Measurements from ENCODE around the gene HNRNPDL. TPM values are rescaled to one million over a fixed set of nuclear protein-coding genes. Genes with fewer than 3 reads are reported as not detected.

Gene HNRNPDL
- total and polyA plus RNA-seq, 2 donors (not counting 1 experiment from before 2014, with no cell fraction given), result 296 to 370 TPM

DNA sequence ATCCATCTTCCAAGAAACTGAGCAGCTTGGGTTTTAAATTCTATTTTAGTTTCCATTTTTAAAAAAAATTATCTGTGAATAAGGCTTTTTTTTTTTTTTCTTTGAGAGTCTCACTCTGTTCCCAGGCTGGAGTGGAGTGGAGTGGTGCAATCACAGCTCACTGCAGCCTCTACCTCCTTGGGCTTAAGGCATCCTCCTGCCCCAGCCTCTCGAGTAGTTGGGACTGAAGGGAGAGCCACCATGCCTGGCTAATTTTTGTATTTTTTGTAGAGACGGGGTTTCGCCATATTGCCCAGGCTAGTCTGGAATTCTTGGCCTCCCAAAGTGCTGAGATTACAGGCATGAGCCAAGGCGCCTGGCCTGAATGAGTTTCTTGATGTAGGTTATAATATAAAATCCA lies 1.6 kb upstream of the HNRNPDL start:
- ATAC-seq (ENCODE audit: low read depth) (no peak), DNase-seq (no peak)
- ChIA-PET POLR2A (interaction anchor here (0.5 to 1.3 kb wide), 2 partner anchors 15 to 51 kb away, joined by 3 to 9 read pairs; no protein-coding TSS in a partner anchor), CTCF (interaction anchor here (0.8 to 1.3 kb wide), 2 partner anchors 66 to 147 kb away, joined by 3 to 4 read pairs; no protein-coding TSS in a partner anchor)
- H3K27me3 Mint-ChIP-seq, result no peaks in the 10 kb centered on the region
- no peak overlapping the region for H3K4me3 ChIP-seq (ENCODE audit: control extremely low read depth in 1 of 5, extremely low read depth in 1 of 5, insufficient read depth in 1 of 5, low read depth in 2 of 5, low read length in 4 of 5)
- peak overlapping the region; percentile 90 for H2AFZ ChIP-seq (ENCODE audit: insufficient read depth, low read depth, low read length, poor library complexity, severe bottlenecking)
- peaks cover 82% of the 10 kb centered on the region for H3K79me2 ChIP-seq (ENCODE audit: control insufficient read depth, insufficient read depth, low read length)
- peaks cover 20 to 27% of the 10 kb centered on the region in 2 donors for H3K4me1 ChIP-seq (ENCODE audit: control insufficient read depth in 2 of 2, insufficient read depth in 2 of 2, low read length in 2 of 2)
- H3K4me1 Mint-ChIP-seq, result peaks cover 47% of the 10 kb centered on the region
- H3K27me3 ChIP-seq (replicated peaks in 1 of 4; ENCODE audit: control extremely low read depth in 1 of 4, control insufficient read depth in 3 of 4, insufficient read depth in 4 of 4, low read length in 3 of 4), result no peaks in the 10 kb centered on the region
- H3K4me2 ChIP-seq (replicated peaks; ENCODE audit: low read depth, low read length, poor library complexity, severe bottlenecking), result peak overlapping the region; percentile 93
- no peak overlapping the region for H3K4me3 Mint-ChIP-seq
- peaks cover 7 to 24% of the 10 kb centered on the region in 2 experiments for H3K36me3 ChIP-seq (replicated peaks in 1 of 2; ENCODE audit: control extremely low read depth in 1 of 2, control insufficient read depth in 1 of 2, extremely low read depth in 1 of 2, insufficient read depth in 2 of 2, low read length in 1 of 2)
- H3K9ac ChIP-seq (ENCODE audit: low read length), result no peak overlapping the region
- H3K27ac ChIP-seq (ENCODE audit: low read length in 2 of 2), result no peak overlapping the region
- no peaks in the 10 kb centered on the region for H3K9me3 ChIP-seq (ENCODE audit: control extremely low read depth in 1 of 3, control insufficient read depth in 2 of 3, insufficient read depth in 1 of 3, low read length in 2 of 3)
- TF ChIP-seq, protein P1, sequence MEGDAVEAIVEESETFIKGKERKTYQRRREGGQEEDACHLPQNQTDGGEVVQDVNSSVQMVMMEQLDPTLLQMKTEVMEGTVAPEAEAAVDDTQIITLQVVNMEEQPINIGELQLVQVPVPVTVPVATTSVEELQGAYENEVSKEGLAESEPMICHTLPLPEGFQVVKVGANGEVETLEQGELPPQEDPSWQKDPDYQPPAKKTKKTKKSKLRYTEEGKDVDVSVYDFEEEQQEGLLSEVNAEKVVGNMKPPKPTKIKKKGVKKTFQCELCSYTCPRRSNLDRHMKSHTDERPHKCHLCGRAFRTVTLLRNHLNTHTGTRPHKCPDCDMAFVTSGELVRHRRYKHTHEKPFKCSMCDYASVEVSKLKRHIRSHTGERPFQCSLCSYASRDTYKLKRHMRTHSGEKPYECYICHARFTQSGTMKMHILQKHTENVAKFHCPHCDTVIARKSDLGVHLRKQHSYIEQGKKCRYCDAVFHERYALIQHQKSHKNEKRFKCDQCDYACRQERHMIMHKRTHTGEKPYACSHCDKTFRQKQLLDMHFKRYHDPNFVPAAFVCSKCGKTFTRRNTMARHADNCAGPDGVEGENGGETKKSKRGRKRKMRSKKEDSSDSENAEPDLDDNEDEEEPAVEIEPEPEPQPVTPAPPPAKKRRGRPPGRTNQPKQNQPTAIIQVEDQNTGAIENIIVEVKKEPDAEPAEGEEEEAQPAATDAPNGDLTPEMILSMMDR (IDR thresholded peaks at IDR 0.05), result no peak
- TF ChIP-seq EZH2 (IDR thresholded peaks at IDR 0.05; ENCODE audit: borderline replicate concordance, insufficient read depth, low read depth, low read length, poor library complexity, severe bottlenecking), result no peak
- intact Hi-C loops (cut with micrococcal nuclease), result loop anchor here (2.0 kb wide), 1 partner anchor 677 kb away; no protein-coding TSS in a partner anchor
- no peak overlapping the region for H3K27ac Mint-ChIP-seq
- H3K9me3 Mint-ChIP-seq (ENCODE audit: insufficient read depth), result no peaks in the 10 kb centered on the region
- peaks cover 52% of the 10 kb centered on the region for H4K20me1 ChIP-seq (ENCODE audit: control insufficient read depth, insufficient read depth, low read length, poor library complexity, severe bottlenecking)
- WGBS (ENCODE audit: insufficient coverage), result 100% methylated on average over 2 of the region's 4 CpGs

Measured in B cell (primary cell).